Thoracic aorta endothelial cell (primary cell): ENCODE data around the gene HOXD10. TPM values are rescaled to one million over a fixed set of nuclear protein-coding genes. Genes with fewer than 3 reads are reported as not detected.

Source experiments
- small RNA-seq: library from RNA; depleted of rRNA; stranded (forward); fragments of <200 nt; gene quantifications from one replicate; pipeline ENCODE3, GENCODE V24; 2012
- total RNA-seq: library from RNA; depleted of rRNA; stranded (reverse); fragments of >200 nt; gene quantifications from 2 replicates; pipeline ENCODE4 v1.2.3, GENCODE V29; 2012

HOXD10 gene
- not detected in 2 replicates for total RNA-seq

DNA sequence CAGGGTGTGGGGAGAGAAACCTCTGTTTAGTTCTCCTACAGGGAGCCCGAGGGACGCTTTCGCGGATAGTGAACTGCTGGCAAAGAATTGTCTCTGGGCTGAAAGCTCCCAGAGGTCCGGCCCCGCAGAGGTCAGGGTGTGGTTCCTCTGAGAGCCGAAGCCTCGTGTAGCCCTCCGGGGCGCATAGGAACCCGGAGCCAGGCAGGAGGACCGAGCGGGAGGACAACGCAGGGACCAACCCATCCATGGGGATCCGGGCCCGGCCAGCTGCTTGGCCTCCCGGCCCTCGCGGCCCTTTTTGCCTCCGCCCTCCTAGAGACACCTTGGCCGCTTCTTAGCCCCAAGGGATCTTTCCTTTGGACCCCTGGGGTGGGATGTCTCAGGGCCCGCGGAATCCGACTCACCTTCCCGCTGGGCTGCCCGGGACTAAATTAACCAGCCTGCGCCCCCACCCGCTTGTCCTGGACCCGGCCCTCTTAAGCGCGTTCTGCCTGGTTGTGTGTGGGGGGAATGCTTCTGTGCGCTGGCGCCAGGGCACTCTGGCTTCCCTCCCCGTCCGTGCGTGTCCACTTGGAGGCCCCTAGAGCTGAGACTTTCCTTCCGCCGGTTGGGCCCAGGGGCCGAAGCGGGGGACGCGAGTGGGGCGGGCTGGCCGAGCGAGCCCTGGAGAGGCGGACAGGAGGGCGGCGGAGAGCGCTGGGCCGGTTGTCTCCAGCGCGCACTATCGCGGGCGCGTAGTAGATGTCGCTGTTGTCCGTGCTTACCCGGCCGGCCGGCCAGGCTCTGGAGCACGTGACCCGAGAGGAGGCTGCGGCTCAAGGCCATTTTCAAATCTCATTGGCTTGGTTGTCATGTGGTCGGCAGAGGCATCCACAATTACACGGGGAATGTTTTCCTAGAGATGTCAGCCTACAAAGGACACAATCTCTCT lies at the start of gene HOXD10:
TSS of gene HOXD10 (plus strand) at position 896 of the 931 bp plus-strand sequence. CDS start 56 bp downstream, outside the sequence.

DNA sequence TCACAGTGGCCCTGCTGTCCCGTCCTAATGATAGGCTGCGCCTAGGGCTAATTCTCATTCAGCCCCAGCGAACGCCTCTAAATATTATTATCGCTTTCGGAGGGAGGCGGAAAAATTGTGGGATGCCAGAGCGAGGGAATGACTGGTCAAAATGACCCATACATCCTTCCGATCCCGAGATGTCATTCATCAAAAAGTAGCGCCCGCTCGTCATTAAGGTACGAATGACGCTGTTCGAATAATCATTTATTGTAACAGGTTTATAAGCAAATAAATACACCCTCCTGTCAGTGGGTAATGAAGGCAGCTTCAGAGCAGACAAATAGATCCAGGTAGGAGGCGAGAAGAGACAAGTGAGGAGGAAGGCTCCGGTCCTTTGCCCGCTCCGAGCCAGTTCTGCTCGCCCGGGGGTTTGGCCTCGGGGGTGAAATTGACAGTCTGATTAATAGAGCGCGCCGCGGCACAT lies 32.7 kb upstream of the HOXD10 start, which contains the start of gene EVX2:
TSS of gene EVX2 (minus strand) at position 167 of the 466 bp plus-strand sequence. CDS start 186 bp downstream, outside the sequence.

DNA sequence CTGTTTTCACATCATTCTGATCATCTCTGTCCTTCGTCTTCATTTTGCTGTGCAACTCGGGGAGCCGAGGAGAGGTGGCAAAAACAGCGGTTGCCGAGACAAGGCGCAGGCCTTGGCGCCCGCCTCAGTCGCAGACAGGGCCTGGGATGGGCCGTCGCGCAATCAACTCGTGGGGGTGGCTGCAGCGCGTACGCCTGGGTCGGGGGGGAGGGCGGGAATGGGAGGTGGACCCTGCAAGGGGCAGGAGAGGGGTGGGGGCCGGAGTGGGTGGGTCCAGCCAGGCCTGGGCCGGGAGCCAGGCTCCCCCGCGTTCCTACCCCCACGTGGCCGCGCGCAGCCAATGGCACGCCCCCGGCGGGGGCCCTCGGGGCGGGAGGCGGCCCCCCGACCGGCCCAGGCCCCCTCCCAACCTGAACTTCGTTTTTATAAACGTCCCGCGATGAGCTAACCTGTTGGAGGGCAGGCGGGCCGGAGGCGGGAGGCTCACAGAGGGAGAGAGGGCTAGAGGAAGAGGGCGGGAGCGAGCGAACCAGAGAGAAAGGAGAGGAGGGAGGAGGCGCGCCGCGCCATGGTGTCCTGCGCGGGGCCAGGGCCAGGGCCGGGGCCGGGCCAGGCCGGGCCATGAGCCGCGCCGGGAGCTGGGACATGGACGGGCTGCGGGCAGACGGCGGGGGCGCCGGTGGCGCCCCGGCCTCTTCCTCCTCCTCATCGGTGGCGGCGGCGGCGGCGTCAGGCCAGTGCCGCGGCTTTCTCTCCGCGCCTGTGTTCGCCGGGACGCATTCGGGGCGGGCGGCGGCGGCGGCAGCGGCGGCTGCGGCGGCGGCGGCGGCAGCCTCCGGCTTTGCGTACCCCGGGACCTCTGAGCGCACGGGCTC lies 24.1 kb upstream of the HOXD10 start, which contains the start of gene HOXD13:
TSS of gene HOXD13 (plus strand) at position 452 of the 875 bp plus-strand sequence. CDS start at position 622, 170 bp downstream.

GRCh38 chr2:176099728-176100546 lies 16.6 kb upstream of the HOXD10 start, which contains the start of gene HOXD12:
Gene HOXD12, plus strand, starts transcription at chr2:176099795. Its CDS starts 7 bp downstream, at chr2:176099802.

DNA sequence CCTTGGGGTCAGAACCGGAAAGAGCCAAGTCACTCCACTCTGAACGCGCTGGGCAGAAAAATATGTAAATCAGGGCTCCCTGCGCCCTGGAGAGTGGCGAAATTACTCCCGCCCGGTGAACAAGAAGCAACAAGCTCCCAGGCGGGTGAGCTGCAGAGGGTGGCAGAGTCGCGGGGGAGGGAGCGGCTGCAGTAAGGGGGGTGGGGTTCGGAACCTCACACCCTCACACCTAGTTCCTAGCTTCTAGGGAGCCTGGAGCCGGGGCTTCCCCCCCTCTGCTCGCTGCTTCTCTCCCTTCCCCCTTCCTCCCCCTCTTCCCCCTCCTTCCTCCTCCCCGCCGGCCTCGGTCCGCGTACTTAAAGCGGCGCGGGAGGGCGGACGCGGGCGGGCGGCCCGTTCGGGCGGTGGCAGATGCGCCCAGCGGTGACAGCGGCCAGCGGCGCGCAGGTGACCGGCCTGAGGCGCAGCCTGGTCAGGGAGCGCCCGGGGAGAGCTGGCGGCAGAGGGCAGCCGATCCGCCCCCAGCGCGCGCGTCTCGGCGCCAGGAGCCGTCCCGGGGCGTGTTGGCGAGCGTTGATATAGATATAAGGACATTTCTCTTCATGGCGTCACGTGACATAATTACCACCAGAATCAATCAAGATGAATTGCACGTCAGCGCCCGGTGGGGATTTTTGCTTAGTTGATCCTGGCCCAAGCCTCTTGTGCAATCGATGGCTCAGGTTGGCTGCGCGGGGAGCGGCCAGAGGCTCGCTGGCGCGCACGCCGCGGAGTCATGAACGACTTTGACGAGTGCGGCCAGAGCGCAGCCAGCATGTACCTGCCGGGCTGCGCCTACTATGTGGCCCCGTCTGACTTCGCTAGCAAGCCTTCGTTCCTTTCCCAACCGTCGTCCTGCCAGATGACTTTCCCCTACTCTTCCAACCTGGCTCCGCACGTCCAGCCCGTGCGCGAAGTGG lies 9.7 kb upstream of the HOXD10 start, which contains the start of gene HOXD11:
TSS of gene HOXD11 (plus strand) at position 700 of the 959 bp plus-strand sequence. CDS start at position 776, 76 bp downstream.

DNA sequence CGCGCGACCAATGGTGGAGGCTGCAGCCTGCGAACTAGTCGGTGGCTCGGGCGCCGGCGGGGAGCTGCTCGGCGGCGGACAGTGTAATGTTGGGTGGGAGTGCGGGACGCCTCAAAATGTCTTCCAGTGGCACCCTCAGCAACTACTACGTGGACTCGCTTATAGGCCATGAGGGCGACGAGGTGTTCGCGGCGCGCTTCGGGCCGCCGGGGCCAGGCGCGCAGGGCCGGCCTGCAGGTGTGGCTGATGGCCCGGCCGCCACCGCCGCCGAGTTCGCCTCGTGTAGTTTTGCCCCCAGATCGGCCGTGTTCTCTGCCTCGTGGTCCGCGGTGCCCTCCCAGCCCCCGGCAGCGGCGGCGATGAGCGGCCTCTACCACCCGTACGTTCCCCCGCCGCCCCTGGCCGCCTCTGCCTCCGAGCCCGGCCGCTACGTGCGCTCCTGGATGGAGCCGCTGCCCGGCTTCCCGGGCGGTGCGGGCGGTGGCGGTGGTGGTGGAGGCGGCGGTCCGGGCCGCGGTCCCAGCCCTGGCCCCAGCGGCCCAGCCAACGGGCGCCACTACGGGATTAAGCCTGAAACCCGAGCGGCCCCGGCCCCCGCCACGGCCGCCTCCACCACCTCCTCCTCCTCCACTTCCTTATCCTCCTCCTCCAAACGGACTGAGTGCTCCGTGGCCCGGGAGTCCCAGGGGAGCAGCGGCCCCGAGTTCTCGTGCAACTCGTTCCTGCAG lies 6.3 kb downstream of the HOXD10 start, which contains the start of gene HOXD9:
TSS of gene HOXD9 (plus strand) at position 37 of the 728 bp plus-strand sequence. CDS start at position 87, 50 bp downstream.

DNA sequence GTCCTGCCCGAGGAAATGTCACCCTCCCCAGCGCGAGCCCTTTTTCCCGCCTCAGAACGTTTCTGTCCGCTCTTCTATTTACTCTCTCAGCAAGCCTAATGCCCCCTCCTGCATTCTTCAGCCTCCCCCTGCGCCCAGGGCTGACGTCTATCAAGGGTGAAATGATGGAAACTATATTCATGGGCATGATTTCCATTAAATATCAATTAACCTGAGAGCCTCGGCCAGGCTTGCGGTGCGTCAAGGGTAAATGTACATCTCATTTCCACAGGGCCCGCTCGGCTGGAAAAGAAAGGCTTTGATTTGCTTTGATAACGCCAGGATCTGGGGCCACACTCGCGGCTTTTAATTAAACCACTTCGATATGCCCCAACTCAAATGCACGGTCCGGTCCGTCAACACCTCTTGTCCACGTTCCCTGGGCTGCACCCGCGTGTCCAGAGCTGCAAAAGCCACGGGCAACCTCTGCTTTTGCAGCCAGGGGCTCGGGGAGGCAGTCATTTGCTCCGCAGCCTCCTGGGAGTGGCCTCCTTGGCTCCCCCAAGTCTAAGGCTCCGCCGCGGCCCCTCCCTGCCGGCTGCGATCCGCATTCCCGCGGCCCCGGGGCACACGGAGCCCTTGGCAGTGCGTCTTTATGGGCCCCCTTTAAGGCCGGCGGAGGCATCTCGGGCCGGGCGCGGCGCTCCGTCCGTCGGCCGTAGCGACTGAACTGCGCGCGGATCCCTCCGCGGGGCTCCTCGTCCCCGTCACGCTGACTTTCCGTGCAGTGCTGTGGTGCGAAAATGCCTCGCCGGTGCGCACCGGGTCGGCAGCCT lies 12.6 kb downstream of the HOXD10 start, which contains the start of gene HOXD8:
TSS of gene HOXD8 (plus strand) at position 724 of the 815 bp plus-strand sequence. CDS start 662 bp downstream, outside the sequence.

GRCh38 chr2:176151442-176152287 lies 35.1 kb downstream of the HOXD10 start, which contains the start of gene HOXD4:
Gene HOXD4, plus strand, starts transcription at chr2:176151550. Its CDS starts 84 bp downstream, at chr2:176151634.

DNA sequence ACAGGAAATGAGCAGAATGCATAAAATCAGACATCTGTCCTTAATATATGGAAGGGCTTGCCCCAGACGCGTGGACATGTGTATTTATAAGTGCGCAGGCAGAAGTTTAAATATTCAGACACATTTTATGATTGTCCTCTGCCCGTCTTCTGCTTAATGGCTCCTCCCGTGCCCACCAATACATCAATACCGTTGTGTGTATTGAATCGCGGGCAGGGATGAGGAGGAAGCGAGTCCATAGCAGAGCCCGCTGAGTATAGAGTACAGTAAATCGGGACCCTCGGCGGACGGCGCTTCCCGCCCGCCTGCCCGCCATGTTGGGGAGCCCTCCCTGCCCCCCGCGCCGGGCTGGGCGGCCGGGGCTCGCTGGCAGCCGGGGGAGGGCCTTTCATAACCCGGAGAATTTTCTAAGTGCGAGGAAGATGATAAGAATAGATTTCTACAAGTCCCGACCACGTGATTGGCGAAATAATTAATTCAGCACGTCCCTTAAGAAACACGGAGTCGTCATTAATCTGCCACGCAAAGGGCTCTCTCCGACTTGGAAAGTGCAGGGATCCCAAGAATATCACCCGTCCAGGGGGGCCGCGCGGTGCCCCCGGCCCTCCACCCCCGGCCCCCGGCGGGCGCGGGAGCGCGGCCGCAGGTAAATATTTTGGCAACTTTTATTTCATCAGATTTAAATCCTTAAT lies 40.4 kb downstream of the HOXD10 start, which contains the start of gene HOXD3:
TSS of gene HOXD3 (plus strand) at position 501 of the 692 bp plus-strand sequence. CDS start 11,808 bp downstream, outside the sequence.

Small RNAs within 50 kb of the gene (small RNA-seq; reads per million reads assigned to genes)
- gene MIR10B = 22.1 reads per million, percentile 96 among the genes with 10 or more reads in this experiment

Other genes starting within 250 kb of the HOXD10 start
- 17.4 and 20.5 TPM in 2 replicates for gene LNPK, start 114.5 kb upstream of the HOXD10 start, total RNA-seq
- gene EVX2, start 32.8 kb upstream of the HOXD10 start, total RNA-seq = not detected in 2 replicates
- gene HOXD13, start 24.1 kb upstream of the HOXD10 start, total RNA-seq = not detected in 2 replicates
- gene HOXD12, start 17.0 kb upstream of the HOXD10 start, total RNA-seq = not detected in 2 replicates
- gene HOXD11, start 9.5 kb upstream of the HOXD10 start, total RNA-seq = not detected in 2 replicates
- 2.0 TPM in 1 of 2 replicates, not detected in the other for gene HOXD9, start 5.9 kb downstream of the HOXD10 start, total RNA-seq
- 9.3 TPM in 1 of 2 replicates, not detected in the other for gene HOXD8, start 12.9 kb downstream of the HOXD10 start, total RNA-seq
- 8.7 TPM in 1 of 2 replicates, not detected in the other for gene HOXD4, start 34.8 kb downstream of the HOXD10 start, total RNA-seq
- gene HOXD3, start 40.5 kb downstream of the HOXD10 start, total RNA-seq = 11.2 TPM in 1 of 2 replicates, not detected in the other
- gene HOXD1, start 71.9 kb downstream of the HOXD10 start, total RNA-seq = 15.3 TPM in 1 of 2 replicates, not detected in the other
- 21.8 and 23.6 TPM in 2 replicates for gene MTX2, start 152.7 kb downstream of the HOXD10 start, total RNA-seq